SU-DHL-6 (cell line): ENCODE data around the gene OR10K2.
"Not testable (repeated sequence)": the region's sequence is repeated elsewhere in the genome, so short reads cannot be mapped to it uniquely, and the experiment has no call there.

ENCODE experiments used
- H2AFZ ChIP-seq: fragments of 200-600 bp; sonication (generic); 2 replicates; pipeline ENCODE4 v1.6.1; 2014; ENCODE audit warnings: low read depth, mild to moderate bottlenecking, moderate library complexity, mixed read lengths, antibody characterized with exemption, low read length; ENCODE audit not compliant: severe bottlenecking
- H3F3A ChIP-seq: fragments of 200-600 bp; shearing (Covaris generic); 2 replicates; pipeline ENCODE4 v1.6.0; 2016; ENCODE audit warnings: antibody characterized with exemption, mild to moderate bottlenecking; ENCODE audit not compliant: insufficient read depth
- H3K27ac ChIP-seq: fragments of 200-600 bp; sonication (generic); 2 replicates; pipeline ENCODE4 v1.5.1; 2016; ENCODE audit warnings: low read depth, mild to moderate bottlenecking, low read length, moderate library complexity, mixed read lengths
- H3K27me3 ChIP-seq: fragments of 200-600 bp; sonication (generic), shearing (Covaris generic); 2 replicates; pipeline ENCODE4 v1.6.0; 2014; ENCODE audit warnings: mild to moderate bottlenecking, low read length
- H3K36me3 ChIP-seq: fragments of 200-600 bp; sonication (generic); 2 replicates; pipeline ENCODE4 v1.6.1; 2014; ENCODE audit warnings: mild to moderate bottlenecking, low read length, mixed read lengths
- H3K4me2 ChIP-seq: fragments of 300-600, 200-600 bp; shearing (Covaris generic), sonication (generic); 2 replicates; pipeline ENCODE4 v1.6.0; 2014; ENCODE audit warnings: low read length, low read depth, mild to moderate bottlenecking; ENCODE audit not compliant: poor library complexity, severe bottlenecking
- H3K4me3 ChIP-seq: fragments of 200-600 bp; sonication (generic); 2 replicates; pipeline ENCODE4 v1.5.1; 2014; ENCODE audit warnings: antibody characterized with exemption, low read length, mild to moderate bottlenecking, mixed read lengths; ENCODE audit not compliant: insufficient read depth, poor library complexity, severe bottlenecking
- H3K79me2 ChIP-seq: fragments of 200-600 bp; sonication (generic); 2 replicates; pipeline ENCODE4 v1.6.1; 2014; ENCODE audit warnings: mild to moderate bottlenecking, low read length, moderate library complexity; ENCODE audit not compliant: insufficient read depth
- H3K9ac ChIP-seq: fragments of 200-600 bp; sonication (generic); 2 replicates; pipeline ENCODE4 v1.7.0; 2014; ENCODE audit warnings: mild to moderate bottlenecking, low read length
- H3K9me2 ChIP-seq: fragments of 200-600 bp; sonication (generic); replicated peaks from 2 replicates; pipeline ENCODE4 v1.6.1; 2014; ENCODE audit warnings: low read length; ENCODE audit not compliant: insufficient read depth
- H3K9me3 ChIP-seq: fragments of 200-600 bp; sonication (generic); 2 replicates; pipeline ENCODE4 v1.6.1; 2014; ENCODE audit warnings: low read length, mixed read lengths; ENCODE audit not compliant: insufficient read depth
- H4K20me1 ChIP-seq: fragments of 200-600 bp; sonication (generic); 2 replicates; pipeline ENCODE4 v1.6.1; 2014; ENCODE audit warnings: low read depth, mild to moderate bottlenecking, antibody characterized with exemption, low read length, moderate library complexity, mixed read lengths
- CTCF ChIP-seq: fragments of 200-600 bp; sonication (generic); IDR thresholded peaks from one replicate; pipeline ENCODE4 v1.5.1; 2017; ENCODE audit warnings: antibody characterized with exemption, mild to moderate bottlenecking, low read length, moderate library complexity; ENCODE audit not compliant: insufficient read depth, poor library complexity, severe bottlenecking
- EZH2phosphoT487 ChIP-seq: fragments of 200-600 bp; sonication (generic), shearing (Covaris generic); conservative IDR thresholded peaks from 2 replicates; pipeline ENCODE4 v1.6.1; 2018; ENCODE audit warnings: mild to moderate bottlenecking, antibody characterized with exemption, low read length, moderate library complexity, mixed read lengths

The OR10K2 gene

GRCh38 chr1:158445376-158445775 lies 19.3 kb upstream of the OR10K2 start:
- Histone ChIP-seq H3K9ac (no peak overlapping the region), H3K9me2 (no peaks in the 10 kb centered on the region), H3K4me3 (no peak overlapping the region), H3K9me3 (no peaks in the 10 kb centered on the region), H2AFZ (no peak overlapping the region), H3K4me2 (no peak overlapping the region), H4K20me1 (no peaks in the 10 kb centered on the region), H3F3A (no peaks in the 10 kb centered on the region), H3K36me3 (no peaks in the 10 kb centered on the region), H3K27ac (no peak overlapping the region), H3K27me3 (no peaks in the 10 kb centered on the region), H3K79me2 (no peaks in the 10 kb centered on the region)
- no peak for TF ChIP-seq CTCF

DNA sequence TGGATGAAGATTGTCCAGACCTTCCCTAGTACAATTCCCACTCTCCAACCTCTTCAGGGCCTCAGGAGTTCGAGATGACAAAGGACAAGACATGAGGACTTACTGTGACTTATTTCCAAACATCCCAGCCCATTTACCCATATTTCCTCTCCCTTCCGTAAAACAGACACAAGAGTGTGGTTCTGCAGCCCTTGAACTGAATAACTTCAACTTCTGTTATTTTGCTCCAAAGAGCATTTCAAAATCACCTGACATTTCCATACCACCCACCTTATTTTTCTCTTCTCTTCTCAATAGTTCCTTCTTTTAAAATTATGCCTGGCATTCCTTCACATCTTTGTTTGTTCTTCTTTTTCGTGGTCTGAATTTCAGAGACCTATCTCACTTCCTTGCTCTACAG lies 8.7 kb upstream of the OR10K2 start:
- Histone ChIP-seq H3K9me3 (no peaks in the 10 kb centered on the region), H3K4me2 (no peak overlapping the region), H3K36me3 (no peaks in the 10 kb centered on the region), H3K9ac (no peak overlapping the region), H3K4me3 (no peak overlapping the region), H3K27ac (no peak overlapping the region), H3K27me3 (no peaks in the 10 kb centered on the region), H4K20me1 (no peaks in the 10 kb centered on the region), H3F3A (no peaks in the 10 kb centered on the region), H3K9me2 (no peaks in the 10 kb centered on the region), H3K79me2 (no peaks in the 10 kb centered on the region), H2AFZ (no peak overlapping the region)
- TF ChIP-seq EZH2phosphoT487 = no peak
- no peak for TF ChIP-seq CTCF

DNA sequence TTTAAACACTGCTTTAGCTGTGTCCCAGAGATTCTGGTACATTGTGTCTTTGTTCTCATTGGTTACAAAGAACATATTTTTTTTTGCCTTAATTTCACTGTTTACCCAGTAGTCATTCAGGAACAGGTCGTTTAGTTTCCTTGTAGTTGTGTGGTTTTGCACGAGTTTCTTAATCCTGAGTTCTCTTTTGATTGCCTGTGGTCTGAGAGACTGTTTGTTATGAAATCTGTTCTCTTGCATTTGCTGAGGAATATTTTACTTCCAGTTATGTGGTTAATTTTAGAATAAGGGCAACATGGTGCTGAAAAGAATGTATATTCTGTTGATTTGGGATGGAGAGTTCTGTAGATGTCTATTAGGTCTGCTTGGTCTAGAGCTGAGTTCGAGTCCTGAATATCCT lies 4.1 kb upstream of the OR10K2 start:
- not testable (repeated sequence) for H3K79me2 ChIP-seq, H4K20me1 ChIP-seq, H3K36me3 ChIP-seq, H3F3A ChIP-seq, H2AFZ ChIP-seq, H3K27ac ChIP-seq, H3K4me2 ChIP-seq, H3K4me3 ChIP-seq, H3K9me2 ChIP-seq, H3K9me3 ChIP-seq, H3K27me3 ChIP-seq, H3K9ac ChIP-seq

GRCh38 chr1:158425027-158425426 lies 1.0 kb downstream of the OR10K2 start:
- H3K79me2 ChIP-seq = no peaks in the 10 kb centered on the region
- H3K27ac ChIP-seq = no peak overlapping the region
- H3K9me2 ChIP-seq = no peaks in the 10 kb centered on the region
- H4K20me1 ChIP-seq = no peaks in the 10 kb centered on the region
- no peak overlapping the region for H3K4me3 ChIP-seq
- H3K4me2 ChIP-seq = no peak overlapping the region
- no peak overlapping the region for H3K9ac ChIP-seq
- no peaks in the 10 kb centered on the region for H3F3A ChIP-seq
- TF ChIP-seq CTCF = no peak
- no peaks in the 10 kb centered on the region for H3K27me3 ChIP-seq
- no peaks in the 10 kb centered on the region for H3K36me3 ChIP-seq
- no peak overlapping the region for H2AFZ ChIP-seq
- no peaks in the 10 kb centered on the region for H3K9me3 ChIP-seq
